Ovary (tissue), 9 donors: ENCODE results near the gene PRR5. TPM values are rescaled to one million over a fixed set of nuclear protein-coding genes. Genes with fewer than 3 reads are reported as not detected.

Source experiments
- DNase-seq, 5 donors: peaks; one replicate each; pipeline ENCODE4 v3.0.0-alpha.2; 2019 to 2020
- H3K27ac ChIP-seq, 2 donors: fragments of 200-600 bp; one replicate each; pipeline versions ENCODE4 v1.5.1 to v1.8.0; 2019 to 2022
- H3K27me3 ChIP-seq: fragments of 200-600 bp; one replicate; pipeline ENCODE4 v1.8.0; 2022
- H3K36me3 ChIP-seq: fragments of 200-600 bp; sonication (generic); one replicate; pipeline ENCODE4 v1.5.1; 2019
- H3K4me1 ChIP-seq: one replicate; pipeline ENCODE4 v1.8.1; 2013; ENCODE audit warnings: mild to moderate bottlenecking, moderate library complexity; ENCODE audit not compliant: insufficient read depth
- H3K4me3 ChIP-seq: fragments of 200-600 bp; sonication (generic); one replicate; pipeline ENCODE4 v1.5.1; 2017
- H3K9me3 ChIP-seq, 2 donors: fragments of 200-600 bp in 1 of 2; sonication (generic) in 1 of 2; one replicate each; pipeline versions ENCODE4 v1.5.1 to v1.8.1; 2013 to 2019; ENCODE audit warnings: mild to moderate bottlenecking in 1 of 2, moderate library complexity in 1 of 2
- CTCF ChIP-seq, 3 donors: fragments of 450-650 bp in 2 of 3; fragments of 200-600 bp in 1 of 3; IDR thresholded peaks; one replicate each; pipeline versions ENCODE4 v1.5.1 to v1.8.0; 2016 to 2022; ENCODE audit warnings: antibody characterized with exemption in 3 of 3, mild to moderate bottlenecking in 1 of 3
- EP300 ChIP-seq: sonication (generic); formaldehyde crosslinking; IDR thresholded peaks from one replicate; pipeline ENCODE4 v1.6.1; 2017; ENCODE audit warnings: antibody characterized with exemption
- POLR2A ChIP-seq: fragments of 450-650 bp; IDR thresholded peaks from one replicate; pipeline ENCODE4 v1.6.1; 2017; ENCODE audit warnings: antibody characterized with exemption, mild to moderate bottlenecking, moderate library complexity
- WGBS, 3 donors: extraction: QIAGEN DNeasy Blood & Tissue Kit in 1 of 3; methylation state at CpG; one replicate each; pipeline versions ENCODE4 v1.1.5 to v1.1.7; 2013 to 2017; 5-methylcytosine and 5-hydroxymethylcytosine counted together
- intact Hi-C, 4 donors: fragments of 100-400 bp; cut with DNase I; formaldehyde crosslinking; loops; one replicate each; pipeline versions ENCODE4 v1.11.0 to v1.15.1; 2022 to 2023
- polyA plus RNA-seq, 2 donors: library from polyadenylated mRNA; stranded (reverse); fragments of 200-250 nt in 1 of 2; fragments of 350-450 nt in 1 of 2; fragmentation: Illumina TruSeq in 1 of 2; extraction: RNeasy Lipid Tissue Mini Kit (QIAGEN cat#74804) in 1 of 2; gene quantifications; one replicate each; pipeline ENCODE4 v1.2.3, GENCODE V29; 2013 to 2014
- total RNA-seq, 7 donors: library from RNA; depleted of rRNA in 2 of 7; stranded (reverse); fragments of >200 nt in 2 of 7; fragmentation: NEBNext Ultra II Directional in 3 of 7; extraction: Animal tissue kit (Norgen Biotek cat#: 25700) in 3 of 7; gene quantifications; one replicate each; pipeline versions ENCODE4 v1.1.0 to v1.2.4, GENCODE V29; 2016 to 2023
- donor health status: DM: no; HTN: no; CAD: no; lungs with moderate emphysema.
- donor health status: DM: no; HTN: no; CAD: no.
- donor health status: Bipolar disorder and iron deficiency.
- donor health status: DM: yes; HTN: yes; CAD: no.
- donor health status: DM: no; HTN: no; CAD: no.
- donor health status: DM: yes; HTN: yes; CAD: no.

The PRR5 gene
- total and polyA plus RNA-seq, 9 donors = 4.0 to 21.1 (median 16.8) TPM

GRCh38 chr22:44783581-44783980 is 81.6 kb downstream of the PRR5 start:
- no peaks in the 10 kb centered on the region for H3K4me1 ChIP-seq
- no peaks in the 10 kb centered on the region for H3K27me3 ChIP-seq
- no peak overlapping the region for H3K27ac ChIP-seq
- TF ChIP-seq CTCF (IDR thresholded peaks at IDR 0.05) (no peak), EP300 (no peak), POLR2A (no peak)
- no peaks in the 10 kb centered on the region for H3K36me3 ChIP-seq
- WGBS, 3 donors = 27 to 46% (median 29%) methylated on average over 14 of the region's 14 CpGs
- H3K4me3 ChIP-seq = no peak overlapping the region
- H3K9me3 ChIP-seq = no peaks in the 10 kb centered on the region
- no peak for DNase-seq
- intact Hi-C loops = no loop called here

GRCh38 chr22:44786136-44786535 is 84.1 kb downstream of the PRR5 start:
- Histone ChIP-seq H3K27me3 (no peaks in the 10 kb centered on the region), H3K9me3 (no peaks in the 10 kb centered on the region), H3K27ac (no peak overlapping the region), H3K4me1 (no peaks in the 10 kb centered on the region), H3K36me3 (no peaks in the 10 kb centered on the region), H3K4me3 (no peak overlapping the region)
- intact Hi-C loops = no loop called here
- 87 to 92% (median 90%) methylated on average over 23 of the region's 23 CpGs for WGBS, 3 donors
- TF ChIP-seq EP300 (no peak), POLR2A (no peak), CTCF (IDR thresholded peaks at IDR 0.05) (no peak)
- no peak for DNase-seq

GRCh38 chr22:44786610-44787009 is 84.6 kb downstream of the PRR5 start:
- Histone ChIP-seq H3K27me3 (no peaks in the 10 kb centered on the region), H3K36me3 (no peaks in the 10 kb centered on the region), H3K9me3 (no peaks in the 10 kb centered on the region), H3K4me1 (no peaks in the 10 kb centered on the region), H3K27ac (no peak overlapping the region), H3K4me3 (no peak overlapping the region)
- no peak for DNase-seq
- TF ChIP-seq CTCF (IDR thresholded peaks at IDR 0.05) (no peak), POLR2A (no peak), EP300 (no peak)
- intact Hi-C loops = no loop called here
- WGBS, 3 donors = 73 to 83% (median 80%) methylated on average over 7 of the region's 7 CpGs

Other genes with a start within 250 kb of the PRR5 start
- 10 to 100 TPM; 17.3 to 46.7 (median 37.9) TPM for gene RTL6, start 204.0 kb upstream of the PRR5 start, total RNA-seq
- gene RTL6, start 204.0 kb upstream of the PRR5 start, polyA plus RNA-seq = 10 to 100 TPM; 14.8 to 22.3 TPM
- 10 to 100 TPM in 1 of 7 donors, 1 to 10 TPM in 5, under 1 TPM in 1; 0.45 to 23.8 (median 2.7) TPM for gene ARHGAP8, start 50.4 kb downstream of the PRR5 start, total RNA-seq
- gene ARHGAP8, start 50.4 kb downstream of the PRR5 start, polyA plus RNA-seq = 1 to 10 TPM in 1 of 2 donors, under 1 TPM in 1; 0.94 to 2.1 TPM